Right hindlimb (tissue), 1 donor: ENCODE measurements around the gene PRM1.
"Not testable (repeated sequence)": the region's sequence is repeated elsewhere in the genome, so short reads cannot be mapped to it uniquely, and the experiment has no call there.

Source experiments
- DNase-seq: peaks from one replicate; pipeline ENCODE4 v3.0.0-alpha.2; 2018

Gene PRM1

GRCh38 chr16:11296706-11297491 lies 15.8 kb upstream of the PRM1 start:
- DNase-seq, result no peak

GRCh38 chr16:11296351-11296705 lies 15.2 kb upstream of the PRM1 start:
- no peak for DNase-seq

- DNase-seq, result no peak
Observed at GRCh38 chr16:11295672-11296071, 14.5 kb upstream of the PRM1 start.

GRCh38 chr16:11292076-11292748 lies 11.1 kb upstream of the PRM1 start:
- no peak for DNase-seq

- DNase-seq, result no peak
Observed at GRCh38 chr16:11291091-11291703, 10.1 kb upstream of the PRM1 start.

- DNase-seq, result no peak
Observed at GRCh38 chr16:11290102-11290893, 9.2 kb upstream of the PRM1 start.

GRCh38 chr16:11289696-11290095 lies 8.6 kb upstream of the PRM1 start:
- not testable (repeated sequence) for DNase-seq

- DNase-seq, result no peak
Observed at GRCh38 chr16:11289202-11289601, 8.1 kb upstream of the PRM1 start.

GRCh38 chr16:11285842-11286241 lies 4.7 kb upstream of the PRM1 start:
- no peak for DNase-seq

- no peak for DNase-seq
Observed at GRCh38 chr16:11283820-11284248, 2.7 kb upstream of the PRM1 start.

GRCh38 chr16:11278681-11279628 lies 2.2 kb downstream of the PRM1 start:
- no peak for DNase-seq

- no peak for DNase-seq
Observed at GRCh38 chr16:11277607-11278337, 3.4 kb downstream of the PRM1 start.

- DNase-seq, result no peak
Observed at GRCh38 chr16:11276896-11277593, 4.1 kb downstream of the PRM1 start.

GRCh38 chr16:11276143-11276895 lies 4.8 kb downstream of the PRM1 start, which contains the start of gene PRM2:
Gene PRM2 (minus strand): TSS chr16:11276480. CDS start chr16:11276370, 110 bp downstream.
- DNase-seq, result no peak

- no peak for DNase-seq
Observed at GRCh38 chr16:11274964-11275363, 6.2 kb downstream of the PRM1 start.

- no peak for DNase-seq
Observed at GRCh38 chr16:11273721-11274324, 7.3 kb downstream of the PRM1 start.

GRCh38 chr16:11272921-11273720 lies 8.0 kb downstream of the PRM1 start, which contains the start of gene PRM3:
Gene PRM3 (minus strand): TSS chr16:11273629. CDS start chr16:11273595, 34 bp downstream.
- DNase-seq, result no peak

- no peak for DNase-seq
Observed at GRCh38 chr16:11272484-11272883, 8.6 kb downstream of the PRM1 start.
